GM18499 (cell line): Measurements from ENCODE around the gene KIAA0825.

ENCODE experiments used
- ATAC-seq: cut with Tn5 transposase; IDR thresholded peaks from one replicate; pipeline ENCODE4 v1.9.1; 2021; ENCODE audit warnings: moderate number of reproducible peaks; ENCODE audit not compliant: insufficient read depth, unreplicated experiment

KIAA0825 gene

DNA sequence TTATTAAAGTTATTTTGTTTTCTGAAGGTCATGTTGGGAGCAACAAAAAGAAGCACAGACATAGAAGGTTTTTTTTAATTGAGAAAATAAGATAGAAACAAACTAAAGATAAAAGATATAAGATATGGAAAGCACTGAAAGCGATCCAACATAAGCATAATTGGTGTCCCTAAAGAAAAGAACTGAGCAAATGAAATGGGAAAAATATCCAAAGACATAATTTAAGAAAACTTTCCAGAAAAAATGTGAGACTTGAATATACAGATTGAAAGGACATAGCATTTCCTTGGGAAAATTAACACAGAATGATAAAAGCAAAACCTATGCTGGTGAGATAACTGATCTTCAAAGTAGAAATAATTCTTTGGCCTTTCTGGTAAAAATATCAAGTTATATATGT is 289.3 kb downstream of the KIAA0825 start:
- no peak for ATAC-seq

GRCh38 chr5:94326586-94326985 is 291.8 kb downstream of the KIAA0825 start:
- no peak for ATAC-seq

DNA sequence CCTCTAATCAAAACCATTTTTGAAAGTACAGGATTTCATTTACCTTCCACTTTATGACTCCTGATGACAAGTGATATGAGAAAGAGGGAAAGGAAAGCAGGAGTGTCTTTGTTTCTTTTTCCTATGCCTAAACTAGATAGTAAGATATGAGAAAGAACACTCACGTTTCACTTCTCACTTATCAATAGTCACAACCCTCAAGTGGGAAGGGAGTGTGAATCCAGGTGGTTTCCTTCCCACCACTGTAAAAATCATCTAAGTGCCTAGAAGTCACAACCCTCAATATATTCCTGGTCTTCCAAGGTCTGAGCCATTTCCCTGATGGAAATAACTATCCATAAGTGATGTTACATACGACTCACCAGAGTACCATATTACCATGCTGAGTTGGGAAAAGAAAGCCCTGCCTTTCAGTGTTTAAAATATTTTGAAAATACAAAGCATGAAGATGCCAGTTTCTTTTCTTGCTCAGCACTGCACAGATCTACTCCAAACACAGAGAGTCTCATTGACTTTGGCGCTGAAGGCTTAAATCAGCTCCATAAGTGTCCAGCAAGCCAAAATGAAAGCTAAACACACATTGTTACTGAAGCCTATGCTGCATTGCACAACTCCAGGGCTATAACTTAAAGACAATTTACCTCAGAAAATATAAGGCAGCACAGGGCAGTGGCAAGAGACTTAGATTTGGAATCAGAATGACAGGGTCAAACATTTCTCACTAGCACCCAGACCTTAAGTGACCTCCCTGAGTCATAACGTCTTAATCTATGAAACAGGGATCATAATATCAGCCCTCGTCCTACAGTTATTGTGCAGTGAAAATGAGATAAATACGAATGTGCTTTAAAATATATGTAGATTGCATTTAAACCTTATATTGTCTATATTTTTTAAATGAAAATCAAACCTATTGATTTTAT is 301.2 kb downstream of the KIAA0825 start:
- no peak for ATAC-seq

- no peak for ATAC-seq
Measured at GRCh38 chr5:94314460-94315131, 303.8 kb downstream of the KIAA0825 start.

GRCh38 chr5:94313696-94314095 is 304.7 kb downstream of the KIAA0825 start:
- no peak for ATAC-seq

GRCh38 chr5:94313188-94313587 is 305.2 kb downstream of the KIAA0825 start:
- no peak for ATAC-seq

DNA sequence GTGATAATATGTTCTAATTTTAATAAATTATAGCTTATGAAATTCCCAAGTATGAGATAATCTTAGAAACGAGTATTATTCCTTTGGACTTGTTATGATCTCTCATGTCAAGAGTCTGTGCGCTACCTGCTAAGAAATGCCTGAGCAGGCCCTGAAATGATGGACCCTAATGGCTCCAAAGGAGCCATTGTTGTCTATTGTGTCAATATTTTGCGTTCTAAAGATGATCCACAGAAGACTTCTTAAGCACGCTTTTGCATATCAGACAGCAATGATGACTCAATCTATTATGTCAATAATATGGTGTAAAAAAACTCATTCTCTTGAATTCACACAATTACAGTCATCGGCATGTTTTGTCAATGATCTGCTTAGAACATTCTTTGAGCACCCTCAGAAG is 306.1 kb downstream of the KIAA0825 start:
- ATAC-seq: no peak

GRCh38 chr5:94310833-94311232 is 307.6 kb downstream of the KIAA0825 start:
- ATAC-seq: no peak

GRCh38 chr5:94309141-94309540 is 309.3 kb downstream of the KIAA0825 start:
- no peak for ATAC-seq

GRCh38 chr5:94308442-94308841 is 310.0 kb downstream of the KIAA0825 start:
- no peak for ATAC-seq

DNA sequence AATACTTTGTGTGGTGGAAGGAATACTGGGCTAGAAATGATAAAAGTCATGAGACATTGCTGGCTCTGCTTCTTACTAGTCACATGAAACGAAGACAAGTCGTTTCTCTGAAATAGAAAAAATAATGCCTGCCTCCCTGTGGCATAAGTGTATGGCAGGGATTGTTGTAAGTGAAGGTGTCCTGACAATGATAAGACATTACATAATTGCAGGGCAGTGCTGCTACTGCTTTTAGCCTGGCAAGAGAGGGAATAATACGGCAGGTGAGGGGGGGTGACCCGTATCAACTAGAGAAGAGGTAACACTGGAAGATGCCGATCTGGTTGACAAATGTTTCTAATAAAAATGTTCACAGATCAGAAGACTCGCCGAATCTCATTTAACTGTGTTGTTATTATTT is 314.3 kb downstream of the KIAA0825 start:
- no peak for ATAC-seq

GRCh38 chr5:94288937-94289336 is 329.5 kb downstream of the KIAA0825 start:
- ATAC-seq: no peak

DNA sequence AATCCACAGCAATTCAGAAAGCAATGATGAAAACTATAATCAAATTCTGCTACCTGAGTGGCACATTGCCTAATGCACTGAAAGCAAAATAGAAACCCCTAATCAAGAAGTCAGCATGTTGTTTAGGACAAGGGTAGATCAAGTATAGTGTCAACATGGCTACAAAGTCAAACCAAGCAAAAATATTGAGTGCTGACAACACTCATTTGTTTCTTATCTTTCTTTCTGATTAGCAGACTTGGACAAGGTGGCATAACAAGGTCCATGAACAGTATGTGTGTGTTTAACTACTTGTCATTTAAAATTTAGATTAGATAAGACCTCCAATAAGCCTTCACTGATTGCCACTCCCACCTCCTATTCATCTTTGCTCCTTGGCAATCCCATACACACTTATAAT is 332.4 kb downstream of the KIAA0825 start:
- ATAC-seq: no peak

DNA sequence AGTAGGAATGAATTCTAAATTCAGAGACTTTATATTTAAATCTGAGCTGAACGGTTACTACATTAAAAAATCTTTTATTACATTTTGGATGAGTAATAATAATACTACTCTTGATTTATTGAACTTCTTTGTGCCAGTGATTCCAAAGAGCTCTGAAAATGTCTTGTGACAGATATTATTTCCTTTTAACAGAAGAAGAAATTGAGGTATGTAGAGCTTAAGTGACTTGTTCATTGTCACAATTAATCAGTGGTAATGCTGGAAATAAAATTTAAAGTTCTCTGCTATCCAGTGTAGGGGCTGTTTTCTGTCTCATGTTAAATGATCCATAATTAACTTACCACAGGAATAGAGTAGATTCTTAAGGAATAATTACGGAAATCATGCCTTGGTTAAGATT is 335.3 kb downstream of the KIAA0825 start:
- ATAC-seq: no peak

DNA sequence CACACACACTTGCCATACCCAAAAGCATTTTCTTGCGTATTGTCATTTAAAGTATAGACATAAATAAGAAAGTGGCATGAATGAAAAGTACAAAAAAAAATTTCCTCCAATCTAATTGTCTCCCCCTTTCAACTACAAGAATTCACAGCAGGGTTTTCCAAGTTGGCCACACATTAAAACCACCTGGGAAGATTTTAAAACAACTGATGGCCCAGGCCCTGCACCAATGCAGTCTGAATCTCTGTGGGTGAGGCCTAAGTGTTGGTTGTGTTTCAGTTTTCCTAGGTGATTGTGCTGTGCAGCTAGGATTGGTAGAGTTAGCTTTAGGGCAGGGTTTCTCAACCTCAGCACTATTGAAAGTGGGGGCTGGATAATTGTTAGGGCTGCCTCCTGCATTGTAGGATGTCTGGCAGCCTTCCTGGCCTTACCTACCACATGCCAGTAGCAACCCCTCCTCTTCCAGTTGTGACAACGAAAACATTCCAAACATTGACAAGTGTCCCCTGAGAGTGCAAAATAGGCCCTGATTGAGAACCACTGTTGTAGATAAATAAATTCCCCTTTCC is 337.1 kb downstream of the KIAA0825 start:
- no peak for ATAC-seq

- no peak for ATAC-seq
Measured at GRCh38 chr5:94276751-94277150, 341.7 kb downstream of the KIAA0825 start.

DNA sequence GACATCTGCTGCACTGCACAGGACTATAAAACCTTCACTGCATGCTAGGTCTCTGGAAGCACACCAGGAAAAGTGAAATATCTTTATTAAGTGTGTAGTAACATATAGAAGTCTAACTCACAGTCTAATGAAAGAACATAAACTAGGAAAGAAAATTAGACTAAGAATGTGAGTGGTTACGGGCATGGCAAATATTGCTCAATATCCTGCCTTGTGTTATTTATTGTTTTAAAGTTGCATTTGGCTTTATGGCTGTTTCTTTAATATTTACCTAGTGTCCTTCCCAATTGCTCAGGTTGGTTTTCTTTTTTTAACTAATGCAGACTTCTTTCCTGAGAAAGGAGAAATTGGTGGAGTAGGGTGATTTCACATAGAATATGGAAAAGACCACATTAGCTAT is 342.4 kb downstream of the KIAA0825 start:
- no peak for ATAC-seq

GRCh38 chr5:94274707-94275106 is 343.7 kb downstream of the KIAA0825 start:
- no peak for ATAC-seq

- no peak for ATAC-seq
Measured at GRCh38 chr5:94268226-94268625, 350.2 kb downstream of the KIAA0825 start.

DNA sequence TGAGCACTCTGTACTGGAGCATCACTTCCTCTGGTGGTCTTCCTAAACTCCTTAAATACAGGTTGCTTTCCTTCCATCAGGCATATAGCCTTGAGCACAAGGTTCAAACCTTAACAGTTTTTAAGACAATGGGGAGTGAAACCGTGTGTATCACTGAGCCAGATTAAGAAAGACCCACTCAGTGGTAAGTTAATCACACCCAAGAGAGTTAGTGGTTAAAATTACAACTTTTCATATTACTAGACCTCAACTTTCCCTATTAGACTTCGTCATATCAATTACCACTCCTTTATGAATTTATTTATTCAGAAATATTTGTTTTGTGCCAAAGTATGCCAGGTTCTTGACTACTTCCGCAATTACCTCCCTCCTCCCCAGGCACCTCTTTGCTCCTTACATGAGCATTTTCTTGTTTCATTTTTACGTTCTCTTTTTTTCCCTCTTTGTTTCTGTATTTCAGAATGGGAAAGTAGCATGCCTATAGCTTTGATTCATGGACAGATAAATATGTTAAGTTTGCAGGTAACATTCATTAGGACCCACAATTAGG is 351.0 kb downstream of the KIAA0825 start:
- ATAC-seq: no peak

DNA sequence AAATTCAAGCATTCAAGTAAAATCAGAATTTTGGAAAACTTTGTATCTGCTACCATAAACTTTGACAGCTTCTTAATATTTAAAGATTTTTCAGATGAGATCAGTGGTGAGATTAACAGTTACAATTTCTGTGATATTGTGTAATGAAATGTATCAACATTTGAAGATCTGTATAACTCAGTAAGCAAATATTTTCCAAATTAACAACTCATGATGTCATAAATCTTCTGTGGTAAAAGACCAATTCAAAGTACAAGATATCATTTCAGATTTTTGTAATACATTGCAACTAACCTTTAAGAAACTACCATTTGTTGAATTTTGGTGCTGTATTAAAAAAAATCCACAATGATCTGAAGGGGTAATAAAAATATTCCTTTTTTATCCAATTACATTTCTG is 352.2 kb downstream of the KIAA0825 start:
- ATAC-seq: no peak
